H9 (cell line): ENCODE data around the gene CAMK1. TPM values are rescaled to one million over a fixed set of nuclear protein-coding genes. Genes with fewer than 3 reads are reported as not detected.

Experiments
- DNase-seq: peaks from one replicate; pipeline ENCODE4 v3.0.0-alpha.2; 2017
- H2AFZ ChIP-seq: one replicate; pipeline ENCODE4 v1.6.1; 2013; ENCODE audit warnings: mild to moderate bottlenecking, low read length, control low read depth, moderate library complexity
- H2AK5ac ChIP-seq: 2 replicates; pipeline ENCODE4 v1.6.1; 2013; ENCODE audit warnings: low read length, control low read depth, mixed read lengths; ENCODE audit not compliant: insufficient read length
- H2BK120ac ChIP-seq: one replicate; pipeline ENCODE4 v1.6.1; 2013; ENCODE audit warnings: low read depth, mild to moderate bottlenecking, low read length, control low read depth, inconsistent platforms; ENCODE audit not compliant: poor library complexity, severe bottlenecking
- H2BK12ac ChIP-seq: 2 replicates; pipeline ENCODE4 v1.6.1; 2013; ENCODE audit warnings: low read length, control low read depth, mixed read lengths, low read depth; ENCODE audit not compliant: insufficient read length
- H2BK15ac ChIP-seq: 2 replicates; pipeline ENCODE4 v1.6.1; 2013; ENCODE audit warnings: low read depth, low read length, control low read depth
- H2BK20ac ChIP-seq: one replicate; pipeline ENCODE4 v1.6.1; 2013; ENCODE audit warnings: low read depth, mild to moderate bottlenecking, low read length, control low read depth, inconsistent platforms; ENCODE audit not compliant: poor library complexity, severe bottlenecking
- H2BK5ac ChIP-seq: 2 replicates; pipeline ENCODE4 v1.6.1; 2013; ENCODE audit warnings: low read length, control low read depth, mixed read lengths; ENCODE audit not compliant: insufficient read length
- H3K14ac ChIP-seq: 2 replicates; pipeline ENCODE4 v1.6.1; 2013; ENCODE audit warnings: low read length, control low read depth; ENCODE audit not compliant: insufficient read depth
- H3K18ac ChIP-seq: 2 replicates; pipeline ENCODE4 v1.6.1; 2013; ENCODE audit warnings: low read depth, mild to moderate bottlenecking, mixed read lengths, low read length, control low read depth; ENCODE audit not compliant: insufficient read length
- H3K23ac ChIP-seq: 2 replicates; pipeline ENCODE4 v1.6.1; 2013; ENCODE audit warnings: low read length, control low read depth, mixed read lengths, low read depth; ENCODE audit not compliant: insufficient read length
- H3K23me2 ChIP-seq: 2 replicates; pipeline ENCODE4 v1.6.1; 2013; ENCODE audit warnings: low read depth, mild to moderate bottlenecking, mixed read lengths, low read length, control low read depth; ENCODE audit not compliant: insufficient read length, poor library complexity, severe bottlenecking
- H3K27ac ChIP-seq: 2 replicates; pipeline ENCODE4 v1.5.1; 2013; ENCODE audit warnings: low read length, control low read depth, mixed read lengths, low read depth; ENCODE audit not compliant: insufficient read length
- H3K27me3 ChIP-seq: 2 replicates; pipeline ENCODE4 v1.6.1; 2013; ENCODE audit warnings: low read length, control low read depth, inconsistent platforms; ENCODE audit not compliant: insufficient read depth
- H3K4ac ChIP-seq: 2 replicates; pipeline ENCODE4 v1.6.1; 2013; ENCODE audit warnings: low read depth, mild to moderate bottlenecking, control low read depth, inconsistent platforms, low read length, moderate library complexity
- H3K4me1 ChIP-seq: 2 replicates; pipeline ENCODE4 v1.6.1; 2013; ENCODE audit warnings: low read length, control low read depth, inconsistent platforms; ENCODE audit not compliant: insufficient read depth
- H3K4me2 ChIP-seq: 2 replicates; pipeline ENCODE4 v1.6.1; 2013; ENCODE audit warnings: low read length, control low read depth, mixed read lengths; ENCODE audit not compliant: insufficient read length, insufficient read depth
- H3K56ac ChIP-seq: 2 replicates; pipeline ENCODE4 v1.6.1; 2013; ENCODE audit warnings: low read depth, mild to moderate bottlenecking, mixed read lengths, low read length, control low read depth; ENCODE audit not compliant: insufficient read length
- H3K79me1 ChIP-seq: 2 replicates; pipeline ENCODE4 v1.6.1; 2013; ENCODE audit warnings: low read depth, mild to moderate bottlenecking, moderate library complexity, low read length, control low read depth, inconsistent platforms; ENCODE audit not compliant: insufficient read depth, poor library complexity, severe bottlenecking
- H3K79me2 ChIP-seq: 2 replicates; pipeline ENCODE4 v1.6.1; 2013; ENCODE audit warnings: low read length, control low read depth, inconsistent platforms; ENCODE audit not compliant: insufficient read depth
- H3K9ac ChIP-seq: 2 replicates; pipeline ENCODE4 v1.6.1; 2013; ENCODE audit warnings: low read length, control low read depth, mixed read lengths; ENCODE audit not compliant: insufficient read length; ENCODE audit errors: extremely low read depth
- H3K9me3 ChIP-seq: one replicate; pipeline ENCODE4 v1.6.1; 2013; ENCODE audit warnings: low read depth, low read length, inconsistent platforms; ENCODE audit not compliant: control insufficient read depth
- H3T11ph ChIP-seq: one replicate; pipeline ENCODE4 v1.6.1; 2013; ENCODE audit warnings: mild to moderate bottlenecking, low read length, control low read depth, inconsistent platforms
- H4K20me1 ChIP-seq: one replicate; pipeline ENCODE4 v1.6.1; 2013; ENCODE audit not compliant: control insufficient read depth, insufficient read length, insufficient read depth
- H4K5ac ChIP-seq: 2 replicates; pipeline ENCODE4 v1.6.1; 2013; ENCODE audit warnings: low read depth, mild to moderate bottlenecking, mixed read lengths, low read length, control low read depth; ENCODE audit not compliant: insufficient read length
- H4K8ac ChIP-seq: replicated peaks from 2 replicates; pipeline ENCODE4 v1.6.1; 2013; ENCODE audit warnings: low read length, control low read depth, mixed read lengths, low read depth; ENCODE audit not compliant: insufficient read length
- H4K91ac ChIP-seq: 2 replicates; pipeline ENCODE4 v1.6.1; 2013; ENCODE audit warnings: low read depth, mild to moderate bottlenecking, moderate library complexity, mixed read lengths, low read length, control low read depth; ENCODE audit not compliant: insufficient read length
- H3K27ac Mint-ChIP-seq, 3 experiments: 2 replicates in 2 of 3; 3 replicates in 1 of 3; pipeline ENCODE4 v1.8.0; 2020 to 2021; ENCODE audit warnings: mixed read lengths in 3 of 3, mild to moderate bottlenecking in 1 of 3, moderate library complexity in 1 of 3
- H3K27me3 Mint-ChIP-seq: 2 replicates; pipeline ENCODE4 v1.8.0; 2021; ENCODE audit warnings: low read depth, mild to moderate bottlenecking, moderate library complexity, mixed read lengths
- H3K36me3 Mint-ChIP-seq, 3 experiments: 2 replicates in 2 of 3; 3 replicates in 1 of 3; pipeline ENCODE4 v1.8.0; 2020 to 2021; ENCODE audit warnings: low read depth in 3 of 3, mixed read lengths in 3 of 3; ENCODE audit not compliant: insufficient read depth in 1 of 3
- H3K4me1 Mint-ChIP-seq, 2 experiments: 2 replicates each; pipeline ENCODE4 v1.8.0; 2020; ENCODE audit warnings: mixed read lengths in 2 of 2
- H3K4me3 Mint-ChIP-seq, 2 experiments: 2 replicates in 1 of 2; 3 replicates in 1 of 2; pipeline ENCODE4 v1.8.0; 2020 to 2021; ENCODE audit warnings: mild to moderate bottlenecking in 2 of 2, mixed read lengths in 2 of 2, moderate library complexity in 1 of 2
- H3K9me3 Mint-ChIP-seq, 2 experiments: 2 replicates in 1 of 2; 3 replicates in 1 of 2; pipeline ENCODE4 v1.8.0; 2020; ENCODE audit warnings: mild to moderate bottlenecking in 2 of 2, mixed read lengths in 2 of 2, moderate library complexity in 1 of 2
- WGBS: extraction: QIAGEN DNeasy Blood & Tissue Kit; methylation state at CpG from one replicate; pipeline ENCODE4 v1.1.7; 2013; ENCODE audit warnings: missing lambda C conversion rate, low lambda C conversion rate, mixed read lengths; ENCODE audit not compliant: insufficient read length; ENCODE audit errors: extremely low coverage; 5-methylcytosine and 5-hydroxymethylcytosine counted together
- total RNA-seq: library from RNA; stranded (reverse); gene quantifications from 2 replicates; pipeline ENCODE4 v1.2.1, GENCODE V29; 2021
- TF ChIP-seq, protein P1 (sequence below): fragments of 200-600 bp; sonication (generic); conservative IDR thresholded peaks from 3 replicates; pipeline ENCODE4 v1.8.0; 2021; ENCODE audit warnings: antibody characterized with exemption, mild to moderate bottlenecking

Gene CAMK1
- total RNA-seq, 1 experiment from 2014 or later, result 9.2 TPM

DNA sequence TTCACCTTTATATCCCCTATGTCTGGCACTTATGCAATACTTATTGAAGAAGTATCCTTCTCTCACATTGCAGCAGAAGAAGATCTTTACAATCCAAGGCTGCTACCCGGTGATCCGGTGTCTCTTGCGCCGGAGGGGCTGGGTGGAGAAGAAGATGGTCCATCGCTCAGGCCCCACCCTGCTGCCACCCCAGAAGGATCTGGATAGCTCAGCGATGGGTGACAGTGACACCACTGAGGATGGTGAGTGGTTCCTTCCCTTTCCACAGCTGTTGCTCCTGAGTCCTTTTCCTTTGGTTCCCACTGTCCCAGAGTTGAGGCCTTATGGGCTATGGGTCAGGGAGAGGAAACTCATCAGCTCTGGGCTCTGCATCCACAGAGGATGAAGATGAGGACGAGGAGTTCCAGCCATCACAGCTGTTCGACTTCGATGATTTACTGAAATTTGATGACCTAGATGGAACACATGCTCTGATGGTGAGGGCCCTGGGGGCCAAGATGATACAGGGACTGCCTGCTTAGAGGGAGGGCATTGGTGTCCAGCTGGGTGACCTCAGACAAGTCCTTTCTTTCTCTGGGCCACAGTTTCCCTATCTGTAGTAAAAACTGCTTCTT is 43.2 kb upstream of the CAMK1 start:
- Histone ChIP-seq H3K23me2 (peaks cover 7% of the 10 kb centered on the region), H4K8ac (no peak overlapping the region), H3K79me2 (no peaks in the 10 kb centered on the region), H3K4me1 (no peaks in the 10 kb centered on the region), H3K23ac (no peak overlapping the region), H4K5ac (no peak overlapping the region), H3K14ac (no peak overlapping the region), H2BK120ac (no peak overlapping the region), H3K4ac (no peak overlapping the region), H3K27ac (no peak overlapping the region), H2BK12ac (no peak overlapping the region), H4K91ac (no peak overlapping the region), H3K9ac (no peak overlapping the region), H4K20me1 (no peaks in the 10 kb centered on the region), H3K18ac (no peak overlapping the region), H3K4me2 (no peak overlapping the region), H3K56ac (no peak overlapping the region), H3T11ph (no peak overlapping the region), H2BK5ac (no peak overlapping the region), H3K9me3 (no peaks in the 10 kb centered on the region), H2BK15ac (no peak overlapping the region), H3K79me1 (no peaks in the 10 kb centered on the region), H2AK5ac (no peak overlapping the region), H2BK20ac (no peak overlapping the region), H2AFZ (no peak overlapping the region), H3K27me3 (no peaks in the 10 kb centered on the region)
- H3K36me3 Mint-ChIP-seq, result 0 out of 7 replicates have a peak, but pooled peaks cover 0 to 3% (median 0%) of the 10 kb centered on the region in 3 experiments
- H3K27ac Mint-ChIP-seq, result no peak overlapping the region
- no peaks in the 10 kb centered on the region for H3K9me3 Mint-ChIP-seq
- H3K27me3 Mint-ChIP-seq, result peaks cover 16% of the 10 kb centered on the region
- TF ChIP-seq, protein P1, sequence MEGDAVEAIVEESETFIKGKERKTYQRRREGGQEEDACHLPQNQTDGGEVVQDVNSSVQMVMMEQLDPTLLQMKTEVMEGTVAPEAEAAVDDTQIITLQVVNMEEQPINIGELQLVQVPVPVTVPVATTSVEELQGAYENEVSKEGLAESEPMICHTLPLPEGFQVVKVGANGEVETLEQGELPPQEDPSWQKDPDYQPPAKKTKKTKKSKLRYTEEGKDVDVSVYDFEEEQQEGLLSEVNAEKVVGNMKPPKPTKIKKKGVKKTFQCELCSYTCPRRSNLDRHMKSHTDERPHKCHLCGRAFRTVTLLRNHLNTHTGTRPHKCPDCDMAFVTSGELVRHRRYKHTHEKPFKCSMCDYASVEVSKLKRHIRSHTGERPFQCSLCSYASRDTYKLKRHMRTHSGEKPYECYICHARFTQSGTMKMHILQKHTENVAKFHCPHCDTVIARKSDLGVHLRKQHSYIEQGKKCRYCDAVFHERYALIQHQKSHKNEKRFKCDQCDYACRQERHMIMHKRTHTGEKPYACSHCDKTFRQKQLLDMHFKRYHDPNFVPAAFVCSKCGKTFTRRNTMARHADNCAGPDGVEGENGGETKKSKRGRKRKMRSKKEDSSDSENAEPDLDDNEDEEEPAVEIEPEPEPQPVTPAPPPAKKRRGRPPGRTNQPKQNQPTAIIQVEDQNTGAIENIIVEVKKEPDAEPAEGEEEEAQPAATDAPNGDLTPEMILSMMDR, result no peak
- H3K4me3 Mint-ChIP-seq, result no peak overlapping the region
- no peak for DNase-seq
- H3K4me1 Mint-ChIP-seq, result peaks cover 20 to 23% of the 10 kb centered on the region in 2 experiments
- no CpG with 5 or more reads among the region's 9 CpGs for WGBS
